ENCODE data around the gene LHFPL2.
A peak's percentile ranks its signal among the peaks of the same experiment; 100 is the strongest.
"Not testable (repeated sequence)": the region's sequence is repeated elsewhere in the genome, so short reads cannot be mapped to it uniquely, and the experiment has no call there.

LHFPL2 gene

DNA sequence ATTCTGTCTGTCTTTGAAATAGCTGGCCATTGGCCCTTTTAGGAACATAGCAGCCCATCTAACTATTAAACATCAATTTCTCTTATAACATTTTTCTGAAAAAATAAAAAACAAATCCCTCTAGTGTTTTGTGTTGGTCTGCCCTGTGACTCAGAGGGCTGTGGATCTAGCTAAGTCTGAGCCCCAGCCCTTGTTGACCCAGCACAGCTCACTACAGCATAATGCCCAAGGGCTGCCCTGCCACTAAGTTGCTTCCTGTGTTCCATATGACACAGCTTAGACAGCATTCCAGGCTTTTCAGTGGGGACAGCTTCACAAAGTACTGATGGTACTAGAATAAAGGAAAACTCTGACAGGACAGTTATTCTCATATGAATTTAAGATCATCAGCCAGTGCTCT, 152.2 kb downstream of the LHFPL2 start:
- FAIRE-seq = no peak

DNA sequence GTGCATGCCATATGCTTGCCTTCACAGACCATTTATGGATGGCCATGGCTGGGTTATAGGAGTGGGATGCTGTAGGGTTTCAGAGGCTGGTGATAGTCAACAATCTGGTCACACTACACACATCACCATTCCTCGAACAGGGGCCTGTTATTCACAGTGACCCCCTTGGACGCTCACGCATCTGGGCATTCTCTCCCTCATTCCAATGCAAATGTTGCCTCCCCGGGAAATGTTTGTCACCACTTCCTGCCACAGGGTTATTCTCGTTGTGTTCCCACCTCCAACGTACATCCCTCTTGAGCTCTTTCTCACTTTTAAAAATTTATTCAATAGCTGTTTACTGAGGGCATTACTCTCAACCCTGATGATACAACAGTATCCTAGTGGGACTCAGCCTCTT, 152.8 kb downstream of the LHFPL2 start:
- FAIRE-seq = no peak

DNA sequence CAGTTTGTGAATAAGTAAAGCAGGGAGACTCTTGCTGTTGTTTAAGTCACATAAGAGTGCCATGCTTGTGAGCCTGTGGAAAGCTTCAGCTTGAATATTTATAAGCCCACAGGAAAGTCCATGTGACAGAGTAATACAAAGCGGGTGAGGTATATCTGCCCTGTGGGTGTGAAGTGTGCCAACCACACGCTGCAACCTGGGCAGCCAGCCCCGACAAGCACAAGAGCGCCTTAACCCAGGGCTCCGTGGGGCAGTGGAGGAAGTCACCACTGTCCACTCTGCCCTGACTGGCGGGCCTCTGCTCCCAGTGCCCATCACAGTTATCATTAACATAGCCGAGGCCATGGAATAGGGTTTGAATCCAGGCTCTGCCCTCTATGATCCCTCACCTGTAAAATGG, 155.9 kb downstream of the LHFPL2 start:
- no peak for FAIRE-seq

DNA sequence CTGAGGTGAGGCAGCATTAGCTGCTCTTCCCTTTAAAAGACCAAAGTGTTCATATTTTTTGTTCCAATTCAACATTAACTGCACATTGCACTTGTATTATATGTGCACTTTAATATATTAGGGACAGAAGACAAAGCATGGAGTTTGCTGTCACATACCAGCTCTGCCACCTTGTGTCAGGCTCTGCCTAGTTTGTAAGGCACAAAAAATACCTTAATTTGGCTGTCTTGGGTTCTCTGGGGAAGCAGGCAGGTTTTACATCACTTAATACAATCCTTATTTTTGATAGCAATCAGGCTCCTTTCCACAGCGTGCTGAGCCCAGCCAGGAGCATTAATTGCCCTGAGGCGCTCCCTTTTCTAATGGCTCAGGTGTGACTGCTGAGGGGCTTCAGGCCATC, 156.3 kb downstream of the LHFPL2 start:
- no peak for FAIRE-seq

DNA sequence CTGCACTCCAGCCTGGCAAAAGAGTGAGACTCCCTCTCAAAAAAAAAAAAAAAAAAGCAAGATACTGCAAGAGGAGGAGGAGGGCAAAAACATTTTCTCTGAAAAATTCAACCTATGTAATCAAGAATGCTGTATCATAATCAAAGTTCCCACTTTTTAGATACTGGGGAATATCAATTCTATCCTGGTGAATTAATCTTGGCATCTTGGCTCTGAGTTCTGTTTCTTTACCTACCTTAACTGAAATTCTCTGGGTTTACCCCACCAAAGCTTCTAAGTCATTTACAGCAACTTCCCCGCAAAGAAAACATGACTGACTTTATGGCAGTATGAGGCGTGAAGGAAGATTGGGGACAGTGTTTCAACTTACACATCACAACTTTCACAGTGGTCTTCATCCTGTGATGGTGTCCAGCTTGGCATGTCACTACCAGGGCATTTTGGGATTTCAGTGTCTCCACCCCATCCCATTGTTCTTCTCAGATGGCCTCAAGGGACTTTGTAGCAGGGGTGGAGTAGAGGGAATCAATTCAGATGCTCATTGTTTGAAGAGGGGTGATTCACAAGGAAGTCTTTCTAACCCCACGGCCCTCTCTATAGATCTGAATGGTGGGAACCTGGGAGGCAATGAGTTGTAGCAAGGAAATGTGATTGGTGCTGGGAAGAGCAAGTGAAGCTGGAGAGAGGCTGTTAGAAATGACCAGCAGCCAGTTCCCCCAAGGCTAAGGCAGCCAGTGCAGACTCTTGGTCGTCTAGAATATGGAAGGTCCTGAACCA, 157.7 kb downstream of the LHFPL2 start:
- FAIRE-seq = no peak

DNA sequence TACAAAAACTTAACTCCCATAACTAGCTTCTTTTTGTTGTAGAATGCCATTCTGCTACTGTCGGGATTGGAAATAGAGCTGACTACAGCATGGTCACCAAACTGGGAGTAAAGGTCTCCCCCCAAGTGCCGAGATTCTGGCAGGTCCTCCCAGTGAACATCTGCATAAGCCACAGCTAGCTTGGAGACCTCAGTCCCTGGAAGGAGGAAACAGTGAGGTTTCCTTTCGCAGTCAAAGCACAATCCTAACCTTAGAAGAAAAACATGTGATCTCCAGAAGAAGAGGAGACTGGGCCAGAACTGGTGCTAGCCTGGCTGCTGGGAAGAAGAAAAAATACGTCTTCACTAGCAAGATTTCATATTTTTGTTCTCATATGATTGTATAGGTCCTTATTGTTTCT, 160.7 kb downstream of the LHFPL2 start:
- no peak for FAIRE-seq

DNA sequence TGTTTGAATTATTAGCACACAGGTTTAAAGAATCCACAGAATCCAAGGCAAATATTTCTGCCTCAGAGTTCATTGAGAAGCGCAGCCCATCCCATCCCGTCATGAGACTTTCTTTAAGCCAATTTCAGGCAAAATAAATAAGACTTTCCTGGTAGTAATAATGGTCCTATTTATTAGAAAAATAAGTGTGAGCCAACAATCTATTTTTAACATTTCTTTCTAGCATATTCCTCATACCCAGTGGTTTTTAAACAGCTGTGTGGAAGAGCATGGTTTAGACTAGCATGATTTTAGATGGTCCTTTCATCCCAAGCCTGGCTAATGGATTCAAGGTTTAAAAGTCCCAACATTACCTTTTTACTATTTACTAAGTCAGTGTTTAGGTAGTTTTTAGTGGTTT, 162.4 kb downstream of the LHFPL2 start:
- no peak for FAIRE-seq

DNA sequence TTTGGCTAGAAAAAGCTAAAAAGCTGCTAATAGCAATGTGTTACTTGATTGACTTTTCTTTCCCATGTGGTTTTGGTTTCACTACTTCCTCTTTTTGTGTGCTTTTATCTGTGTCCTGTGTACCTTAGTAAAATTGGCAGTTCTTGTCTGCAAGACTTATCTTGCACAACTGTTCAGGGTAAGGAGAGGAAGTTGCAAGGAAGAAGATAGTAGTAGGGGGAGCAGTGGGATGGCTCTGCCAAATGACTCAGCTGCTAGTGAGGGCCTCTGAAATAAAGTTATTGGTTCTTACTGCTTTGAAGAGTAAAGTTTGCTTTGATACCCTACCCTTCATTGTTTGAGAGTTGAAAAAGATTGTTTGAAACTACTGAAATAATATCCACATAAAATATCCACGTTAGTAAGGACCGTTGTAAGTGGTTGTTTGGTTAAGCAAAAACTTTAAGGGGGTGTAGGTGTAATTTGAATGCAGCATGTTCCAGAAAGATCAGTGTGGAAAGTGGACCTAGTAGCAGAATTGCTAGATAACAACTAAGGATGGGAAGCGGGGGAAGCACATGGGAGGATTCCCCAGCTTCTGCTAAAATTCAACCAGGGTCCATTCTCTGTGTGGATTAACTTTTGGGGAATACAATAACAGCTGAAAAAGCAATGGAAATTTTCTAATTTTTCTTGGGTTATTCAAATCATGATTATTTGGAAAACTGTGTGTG, 164.6 kb downstream of the LHFPL2 start:
- no peak for FAIRE-seq

DNA sequence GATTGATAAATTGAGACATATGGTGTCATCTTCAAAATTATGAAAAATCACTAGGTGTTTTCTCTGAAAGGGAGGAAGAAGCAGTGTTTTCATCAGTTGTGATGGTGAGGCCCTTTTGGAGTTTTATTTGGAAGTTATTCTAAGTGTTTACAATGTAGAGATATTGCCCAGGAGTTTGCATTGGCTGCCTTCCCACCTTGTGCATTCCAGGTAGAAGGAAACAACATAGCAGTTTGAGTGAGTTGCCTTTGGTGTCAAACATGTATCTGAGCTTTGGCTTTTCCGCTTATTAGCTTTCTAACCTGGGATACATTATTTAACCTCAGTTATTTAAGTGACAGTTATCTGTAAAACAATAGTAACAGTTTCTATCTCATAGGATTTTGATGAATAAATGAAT, 165.6 kb downstream of the LHFPL2 start:
- no peak for FAIRE-seq

DNA sequence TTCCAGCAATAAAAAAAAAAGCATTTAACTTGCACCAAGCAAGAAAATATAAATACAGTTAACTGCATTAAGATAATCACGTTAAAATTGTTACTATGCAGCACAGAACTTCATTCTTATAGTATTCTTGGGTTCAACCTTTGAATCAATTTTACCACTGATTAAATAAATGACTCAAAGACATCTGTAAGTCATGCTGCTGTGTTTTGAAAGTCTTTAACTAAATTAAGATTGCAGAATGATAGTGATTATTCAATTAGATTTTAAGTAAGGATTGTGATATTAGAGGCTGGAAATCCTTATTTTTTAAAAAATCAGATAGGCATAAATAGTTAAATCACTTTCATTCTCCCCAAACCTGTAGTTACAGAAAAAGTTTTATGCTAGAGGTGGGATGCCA, 171.8 kb downstream of the LHFPL2 start:
- no peak for FAIRE-seq

DNA sequence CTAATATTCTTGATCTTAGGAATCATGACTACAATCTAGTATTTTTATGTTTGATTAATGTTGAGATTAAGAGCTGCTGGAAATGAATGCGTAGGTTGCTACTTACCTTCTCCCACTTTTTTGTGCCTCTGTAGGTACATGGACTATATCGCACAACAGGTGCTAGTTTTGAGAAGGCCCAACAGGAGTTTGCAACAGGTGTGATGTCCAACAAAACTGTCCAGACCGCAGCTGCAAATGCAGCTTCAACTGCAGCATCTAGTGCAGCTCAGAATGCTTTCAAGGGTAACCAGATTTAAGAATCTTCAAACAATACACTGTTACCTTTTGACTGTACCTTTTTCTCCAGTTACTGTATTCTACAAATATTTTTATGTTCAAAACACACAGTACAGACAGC, 173.2 kb downstream of the LHFPL2 start:
- FAIRE-seq = no peak

DNA sequence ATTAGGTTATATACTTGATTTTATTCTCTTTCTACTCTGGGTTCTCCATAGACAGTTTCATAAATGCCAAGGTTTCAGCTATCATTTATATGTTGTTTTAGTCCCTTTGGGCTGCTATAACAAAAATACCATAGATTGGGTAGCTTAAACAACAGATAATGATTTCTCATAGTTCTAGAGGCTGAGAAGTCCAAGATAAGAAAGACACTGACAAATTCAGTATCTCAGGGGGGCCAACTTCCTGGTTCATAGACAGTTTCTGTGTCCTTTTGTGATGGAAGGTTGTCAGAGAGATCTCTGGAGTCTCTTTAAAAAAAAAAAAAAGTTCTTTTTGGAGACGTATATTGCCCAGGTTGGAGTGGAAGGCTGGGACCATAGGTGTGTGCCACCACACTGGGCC, 174.8 kb downstream of the LHFPL2 start:
- FAIRE-seq = no peak

DNA sequence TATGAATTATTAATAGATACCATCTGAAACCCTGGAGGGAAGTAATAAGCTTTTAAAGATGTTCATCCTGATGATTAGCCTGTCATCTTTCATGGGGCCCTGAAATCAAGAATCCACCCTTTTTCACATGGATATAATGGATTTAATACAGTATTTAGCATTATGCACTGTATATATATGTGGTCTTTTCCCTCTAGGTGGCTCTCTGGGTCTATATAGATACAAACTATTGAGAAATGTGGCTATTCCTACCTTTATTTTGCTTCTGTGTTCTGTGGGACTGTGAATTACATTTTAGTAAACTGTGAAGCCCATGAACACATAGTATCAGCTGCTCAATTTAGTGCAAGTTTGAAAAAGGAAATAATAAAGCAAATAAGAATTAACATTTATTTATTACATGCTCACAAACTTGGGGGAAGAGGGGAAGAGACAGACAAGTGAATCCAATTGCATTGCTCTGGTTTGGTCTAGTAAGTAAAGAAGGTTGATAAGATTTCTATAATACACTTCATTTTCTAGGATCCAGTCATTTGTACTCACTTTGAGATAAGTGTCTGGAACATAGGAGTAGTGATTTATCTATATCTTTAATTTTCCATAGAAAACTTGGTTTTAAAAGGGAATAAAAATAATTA, 176.0 kb downstream of the LHFPL2 start:
- FAIRE-seq = no peak

DNA sequence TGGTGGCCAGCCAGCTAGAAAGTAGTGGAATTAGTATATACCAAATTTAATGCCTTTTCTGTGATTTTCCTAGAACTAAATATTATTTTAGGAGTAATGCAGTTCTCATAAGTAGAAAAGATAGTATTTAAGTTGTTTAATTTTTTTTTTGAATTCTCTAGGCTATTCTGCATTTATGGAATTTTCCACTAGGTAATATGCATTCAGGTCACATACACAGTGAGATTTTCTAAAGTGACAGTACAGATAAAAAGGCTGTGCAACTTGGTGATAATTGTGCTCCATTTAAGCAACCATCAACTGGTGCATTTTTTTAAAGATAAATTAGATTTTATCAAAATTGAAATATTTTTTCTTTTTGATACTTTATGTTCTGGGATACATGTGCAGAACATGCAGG, 176.7 kb downstream of the LHFPL2 start:
- no peak for FAIRE-seq

DNA sequence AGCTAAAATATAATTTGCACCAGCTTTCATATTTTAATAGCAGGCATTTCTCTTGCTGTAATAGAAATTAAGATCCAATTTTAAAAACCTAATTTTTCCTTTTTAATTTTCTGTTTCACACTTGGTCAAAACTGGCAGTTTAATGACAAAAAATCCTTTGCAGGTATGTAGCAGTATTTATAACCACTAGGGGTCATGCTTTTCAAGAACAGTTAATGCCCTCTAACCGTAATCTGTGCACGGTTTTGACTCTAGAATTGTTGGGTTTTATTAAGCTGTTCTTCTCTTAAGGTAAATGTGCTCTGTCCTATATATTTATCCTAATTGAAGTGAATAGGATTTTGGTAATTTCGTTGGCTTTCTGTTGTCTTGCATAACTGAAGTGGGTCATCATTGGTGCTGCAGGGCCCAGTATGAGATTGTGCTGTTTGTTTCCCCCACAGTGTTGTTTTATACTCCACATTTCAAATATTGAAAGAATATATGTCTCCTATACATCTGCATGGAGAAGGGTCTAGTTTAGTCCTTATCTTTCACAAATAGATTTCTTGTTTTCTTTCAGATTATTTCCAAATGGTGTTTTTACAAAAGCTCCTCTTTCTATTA, 180.7 kb downstream of the LHFPL2 start:
- FAIRE-seq = peak; percentile 92

DNA sequence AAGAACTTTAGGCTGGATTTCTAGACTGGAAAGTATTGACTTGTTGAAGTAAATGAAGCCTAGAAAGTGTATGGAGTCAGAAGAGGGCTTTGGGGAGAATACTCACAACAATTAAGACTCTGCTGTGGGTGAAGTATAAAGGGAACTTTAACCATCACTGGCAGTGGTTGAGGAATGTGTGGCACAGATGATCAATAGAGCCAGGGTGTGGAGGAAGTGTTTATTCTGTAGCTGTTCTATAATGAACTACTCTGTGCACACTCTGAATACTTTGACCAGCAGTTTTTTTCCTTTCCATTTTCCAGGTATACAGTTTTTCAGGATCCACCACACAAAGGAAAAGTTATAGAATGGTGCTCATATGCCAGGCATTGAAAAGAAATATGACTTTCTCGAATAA, 181.4 kb downstream of the LHFPL2 start:
- no peak for FAIRE-seq

DNA sequence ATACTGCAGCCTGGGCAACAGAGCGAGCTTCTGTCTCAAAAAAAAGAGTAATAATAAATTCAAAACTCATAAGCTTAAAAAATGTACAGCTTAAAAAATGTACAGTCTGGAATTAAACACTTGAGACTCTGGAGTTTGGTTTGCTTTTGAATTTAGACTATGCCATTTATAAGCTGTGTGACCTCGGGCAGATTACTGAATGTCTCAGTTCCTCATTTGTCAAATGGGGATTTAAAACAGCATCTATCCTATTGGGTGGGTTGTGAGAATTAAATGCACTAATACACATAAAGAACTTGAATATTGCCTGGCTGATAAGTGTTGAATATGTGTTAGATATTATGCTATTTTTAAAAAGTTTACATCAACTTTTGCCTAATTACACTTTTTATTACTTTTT, 189.7 kb downstream of the LHFPL2 start:
- no peak for FAIRE-seq

DNA sequence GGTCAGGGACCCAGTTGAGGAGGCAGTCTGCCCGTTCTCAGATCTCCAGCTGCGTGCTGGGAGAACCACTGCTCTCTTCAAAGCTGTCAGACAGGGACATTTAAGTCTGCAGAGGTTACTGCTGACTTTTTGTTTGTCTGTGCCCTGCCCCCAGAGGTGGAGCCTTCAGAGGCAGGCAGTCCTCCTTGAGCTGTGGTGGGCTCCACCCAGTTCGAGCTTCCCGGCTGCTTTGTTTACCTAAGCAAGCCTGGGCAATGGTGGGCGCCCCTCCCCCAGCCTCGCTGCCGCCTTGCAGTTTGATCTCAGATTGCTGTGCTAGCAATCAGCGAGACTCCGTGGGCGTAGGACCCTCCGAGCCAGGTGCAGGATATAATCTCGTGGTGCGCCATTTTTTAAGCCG, 191.1 kb downstream of the LHFPL2 start:
- FAIRE-seq = not testable (repeated sequence)

DNA sequence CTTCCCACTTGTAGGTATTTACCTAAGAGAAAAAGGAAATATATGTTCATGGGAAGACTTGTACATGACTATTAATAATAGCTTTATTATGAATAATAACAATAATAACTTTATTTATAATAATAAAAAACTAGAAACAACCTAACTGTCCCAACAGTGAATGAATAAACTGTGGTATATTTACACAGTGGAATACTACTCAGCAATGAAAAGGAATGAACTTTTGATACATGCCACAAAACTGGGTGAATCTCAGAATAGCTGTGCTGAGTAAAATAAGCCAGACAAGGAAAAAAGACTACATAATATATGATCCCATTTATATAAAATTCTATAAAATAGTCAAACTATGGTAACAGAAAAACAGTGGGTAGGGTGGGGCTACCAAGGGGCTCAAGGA, 199.5 kb downstream of the LHFPL2 start:
- FAIRE-seq = peak; percentile 43

DNA sequence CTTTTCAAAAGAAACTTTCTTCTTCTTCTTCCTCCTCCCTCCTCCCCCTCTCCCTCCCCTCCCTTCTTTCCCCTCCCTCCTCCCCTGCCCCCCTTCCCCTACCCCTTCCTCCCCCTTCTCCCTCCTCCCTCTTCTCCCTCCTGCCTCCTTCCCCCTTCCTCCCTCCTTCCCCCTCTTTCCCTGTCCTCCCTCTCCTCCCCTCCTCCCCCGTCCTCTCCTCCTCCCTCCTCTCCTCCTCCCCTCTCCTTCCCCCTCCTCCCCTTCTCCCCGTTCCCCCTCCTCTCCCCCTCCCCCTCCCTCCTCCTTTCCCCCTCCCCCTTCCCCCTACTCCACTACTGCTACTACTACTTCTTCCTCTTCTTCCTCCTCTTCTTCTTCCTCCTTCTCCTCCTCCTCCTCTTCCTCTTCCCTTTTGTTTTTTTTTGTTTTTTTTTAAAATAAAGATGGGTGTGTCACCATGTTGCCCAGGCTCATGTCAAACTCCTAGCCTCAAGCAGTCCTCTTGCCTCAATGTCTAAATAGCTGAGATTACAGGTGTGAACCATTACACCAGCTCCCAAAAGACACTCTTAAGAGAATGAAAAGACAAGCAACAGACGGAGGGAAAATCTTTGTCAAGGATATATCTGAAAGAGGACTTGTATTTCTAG, 200.7 kb downstream of the LHFPL2 start:
- FAIRE-seq = no peak
